Measurements from ENCODE around the gene CDK8. TPM values are rescaled to one million over a fixed set of nuclear protein-coding genes. Genes with fewer than 3 reads are reported as not detected.

The CDK8 gene
- total RNA-seq, 1 experiment from 2014 or later, result 9.4 TPM

- no TSS peak for BruUV-seq (replicated peaks)
Observed at GRCh38 chr13:26343816-26344215, 89.9 kb downstream of the CDK8 start.

DNA sequence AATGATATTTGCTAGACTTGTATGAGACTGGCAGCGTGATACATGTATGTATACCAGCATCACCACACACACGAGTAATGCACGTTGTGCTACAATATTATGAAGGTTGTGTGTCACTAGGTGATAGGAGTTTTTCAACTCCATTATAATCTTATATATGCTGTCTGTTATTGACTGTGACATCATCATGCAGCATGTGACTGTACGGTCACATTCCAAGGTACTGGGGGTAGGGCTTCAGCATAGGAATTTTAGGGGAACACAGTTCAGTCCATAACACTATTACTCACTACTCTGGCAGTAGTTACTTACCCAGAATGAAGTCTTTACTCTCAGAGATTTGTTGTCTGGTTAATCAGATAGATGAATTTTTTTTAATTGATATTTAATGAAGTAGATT lies 91.1 kb downstream of the CDK8 start:
- BruUV-seq (replicated peaks), result no TSS peak
- H3K4me3 Mint-ChIP-seq (ENCODE audit: low read depth, unreplicated experiment), result no peak overlapping the region
- CTCF ChIA-PET, result no interaction called here
- intact Hi-C loops (cut with micrococcal nuclease; ENCODE audit: unreplicated experiment), result no loop called here
- H3K9me3 Mint-ChIP-seq (ENCODE audit: low read depth, unreplicated experiment), result no peaks in the 10 kb centered on the region
- no peaks in the 10 kb centered on the region for H3K36me3 Mint-ChIP-seq (ENCODE audit: insufficient read depth, unreplicated experiment)
- H3K27me3 Mint-ChIP-seq (ENCODE audit: unreplicated experiment), result no peaks in the 10 kb centered on the region
- TF ChIP-seq, protein P1, sequence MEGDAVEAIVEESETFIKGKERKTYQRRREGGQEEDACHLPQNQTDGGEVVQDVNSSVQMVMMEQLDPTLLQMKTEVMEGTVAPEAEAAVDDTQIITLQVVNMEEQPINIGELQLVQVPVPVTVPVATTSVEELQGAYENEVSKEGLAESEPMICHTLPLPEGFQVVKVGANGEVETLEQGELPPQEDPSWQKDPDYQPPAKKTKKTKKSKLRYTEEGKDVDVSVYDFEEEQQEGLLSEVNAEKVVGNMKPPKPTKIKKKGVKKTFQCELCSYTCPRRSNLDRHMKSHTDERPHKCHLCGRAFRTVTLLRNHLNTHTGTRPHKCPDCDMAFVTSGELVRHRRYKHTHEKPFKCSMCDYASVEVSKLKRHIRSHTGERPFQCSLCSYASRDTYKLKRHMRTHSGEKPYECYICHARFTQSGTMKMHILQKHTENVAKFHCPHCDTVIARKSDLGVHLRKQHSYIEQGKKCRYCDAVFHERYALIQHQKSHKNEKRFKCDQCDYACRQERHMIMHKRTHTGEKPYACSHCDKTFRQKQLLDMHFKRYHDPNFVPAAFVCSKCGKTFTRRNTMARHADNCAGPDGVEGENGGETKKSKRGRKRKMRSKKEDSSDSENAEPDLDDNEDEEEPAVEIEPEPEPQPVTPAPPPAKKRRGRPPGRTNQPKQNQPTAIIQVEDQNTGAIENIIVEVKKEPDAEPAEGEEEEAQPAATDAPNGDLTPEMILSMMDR (IDR thresholded peaks at IDR 0.05; ENCODE audit: unreplicated experiment), result no peak
- no peaks in the 10 kb centered on the region for H3K4me1 Mint-ChIP-seq (ENCODE audit: low read depth, unreplicated experiment)
- no peak overlapping the region for H3K27ac Mint-ChIP-seq (ENCODE audit: unreplicated experiment)
- no peak for DNase-seq

More at GRCh38 chr13:26343816-26344215, 89.9 kb downstream of the CDK8 start:
- CTCF ChIA-PET, result no interaction called here
- Mint-ChIP-seq H3K4me1 (ENCODE audit: low read depth, unreplicated experiment) (no peaks in the 10 kb centered on the region), H3K4me3 (ENCODE audit: low read depth, unreplicated experiment) (no peak overlapping the region), H3K36me3 (ENCODE audit: insufficient read depth, unreplicated experiment) (no peaks in the 10 kb centered on the region), H3K27me3 (ENCODE audit: unreplicated experiment) (no peaks in the 10 kb centered on the region), H3K9me3 (ENCODE audit: low read depth, unreplicated experiment) (no peaks in the 10 kb centered on the region), H3K27ac (ENCODE audit: unreplicated experiment) (no peak overlapping the region)
- TF ChIP-seq, protein P1 (IDR thresholded peaks at IDR 0.05; ENCODE audit: unreplicated experiment), result no peak
- intact Hi-C loops (cut with micrococcal nuclease; ENCODE audit: unreplicated experiment), result no loop called here
- DNase-seq, result no peak

- H3K9me3 Mint-ChIP-seq (ENCODE audit: low read depth, unreplicated experiment), result no peaks in the 10 kb centered on the region
- no peak overlapping the region for H3K4me3 Mint-ChIP-seq (ENCODE audit: low read depth, unreplicated experiment)
- H3K36me3 Mint-ChIP-seq (ENCODE audit: insufficient read depth, unreplicated experiment), result no peaks in the 10 kb centered on the region
- CTCF ChIA-PET, result no interaction called here
- no peak for DNase-seq
- intact Hi-C loops (cut with micrococcal nuclease; ENCODE audit: unreplicated experiment), result no loop called here
- TF ChIP-seq, protein P1 (IDR thresholded peaks at IDR 0.05; ENCODE audit: unreplicated experiment), result no peak
- no peak overlapping the region for H3K27ac Mint-ChIP-seq (ENCODE audit: unreplicated experiment)
- no peaks in the 10 kb centered on the region for H3K4me1 Mint-ChIP-seq (ENCODE audit: low read depth, unreplicated experiment)
- BruUV-seq (replicated peaks), result no TSS peak
- H3K27me3 Mint-ChIP-seq (ENCODE audit: unreplicated experiment), result no peaks in the 10 kb centered on the region
Observed at GRCh38 chr13:26348966-26349365, 95.0 kb downstream of the CDK8 start.

- no peak for DNase-seq
- Mint-ChIP-seq H3K36me3 (ENCODE audit: insufficient read depth, unreplicated experiment) (no peaks in the 10 kb centered on the region), H3K27ac (ENCODE audit: unreplicated experiment) (no peak overlapping the region), H3K4me1 (ENCODE audit: low read depth, unreplicated experiment) (no peaks in the 10 kb centered on the region), H3K4me3 (ENCODE audit: low read depth, unreplicated experiment) (no peak overlapping the region), H3K27me3 (ENCODE audit: unreplicated experiment) (no peaks in the 10 kb centered on the region), H3K9me3 (ENCODE audit: low read depth, unreplicated experiment) (no peaks in the 10 kb centered on the region)
- TF ChIP-seq, protein P1 (IDR thresholded peaks at IDR 0.05; ENCODE audit: unreplicated experiment), result no peak
- intact Hi-C loops (cut with micrococcal nuclease; ENCODE audit: unreplicated experiment), result no loop called here
- BruUV-seq (replicated peaks), result no TSS peak
- CTCF ChIA-PET, result interaction anchor here (0.6 kb wide), 1 partner anchor 96 kb away, joined by 5 read pairs; no protein-coding TSS in a partner anchor
Observed at GRCh38 chr13:26362261-26362660, 108.3 kb downstream of the CDK8 start.
